GM19438 (cell line): ENCODE results near the gene NUSAP1.
"Not testable (repeated sequence)": the region's sequence is repeated elsewhere in the genome, so short reads cannot be mapped to it uniquely, and the experiment has no call there.

ENCODE experiments used
- ATAC-seq: cut with Tn5 transposase; IDR thresholded peaks from one replicate; pipeline ENCODE4 v1.9.1; 2021; ENCODE audit warnings: low read depth; ENCODE audit not compliant: unreplicated experiment

NUSAP1 gene, protein sequence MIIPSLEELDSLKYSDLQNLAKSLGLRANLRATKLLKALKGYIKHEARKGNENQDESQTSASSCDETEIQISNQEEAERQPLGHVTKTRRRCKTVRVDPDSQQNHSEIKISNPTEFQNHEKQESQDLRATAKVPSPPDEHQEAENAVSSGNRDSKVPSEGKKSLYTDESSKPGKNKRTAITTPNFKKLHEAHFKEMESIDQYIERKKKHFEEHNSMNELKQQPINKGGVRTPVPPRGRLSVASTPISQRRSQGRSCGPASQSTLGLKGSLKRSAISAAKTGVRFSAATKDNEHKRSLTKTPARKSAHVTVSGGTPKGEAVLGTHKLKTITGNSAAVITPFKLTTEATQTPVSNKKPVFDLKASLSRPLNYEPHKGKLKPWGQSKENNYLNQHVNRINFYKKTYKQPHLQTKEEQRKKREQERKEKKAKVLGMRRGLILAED

GRCh38 chr15:41332194-41333025 is at the start of gene NUSAP1, which contains the start of gene OIP5:
TSS of gene NUSAP1 (plus strand) at chr15:41332881. CDS start at chr15:41332958, 77 bp downstream.
TSS of gene OIP5 (minus strand) at chr15:41332591. CDS start at chr15:41332561, 30 bp downstream.
- ATAC-seq, result peak; percentile 83

GRCh38 chr15:41282980-41283652 is 49.6 kb upstream of the NUSAP1 start:
- ATAC-seq, result not testable (repeated sequence)

DNA sequence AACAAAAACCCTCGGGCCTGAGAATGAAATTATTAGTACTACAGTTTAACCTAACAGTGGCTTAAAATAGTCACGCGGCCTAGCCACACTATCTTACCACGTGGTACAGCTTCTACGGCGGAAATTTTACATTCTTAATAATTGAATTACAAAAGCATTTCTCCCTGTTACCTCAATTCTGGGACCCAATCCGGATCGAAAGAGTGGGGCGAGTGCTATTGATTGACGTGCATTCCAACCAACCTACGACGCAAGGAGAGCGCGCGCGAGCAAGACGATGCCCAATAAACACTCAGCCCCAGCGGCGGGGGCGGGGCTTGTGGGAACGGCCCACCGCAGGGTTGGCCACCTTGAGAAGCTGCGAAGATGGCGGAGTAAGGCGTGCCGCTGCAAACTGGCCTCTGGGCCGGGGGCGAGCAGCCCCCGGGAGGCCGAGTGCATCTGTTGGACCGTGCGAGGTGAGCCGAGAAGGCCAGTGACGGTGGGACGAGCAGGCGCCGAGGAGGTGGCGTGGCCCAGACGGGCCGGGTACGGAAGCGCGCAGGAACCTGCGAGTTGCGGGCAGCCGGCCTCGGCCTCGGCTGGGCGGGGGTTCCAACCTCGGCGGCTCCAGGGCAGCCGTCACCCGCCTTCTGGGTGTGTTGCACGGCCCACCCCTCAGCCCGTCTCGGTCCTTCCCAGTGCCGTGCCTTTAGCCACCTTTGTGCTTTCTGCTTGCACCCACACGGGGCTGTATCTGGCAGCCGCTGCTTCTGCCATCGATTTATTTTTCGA is 48.8 kb upstream of the NUSAP1 start:
- ATAC-seq, result peak; percentile 93

DNA sequence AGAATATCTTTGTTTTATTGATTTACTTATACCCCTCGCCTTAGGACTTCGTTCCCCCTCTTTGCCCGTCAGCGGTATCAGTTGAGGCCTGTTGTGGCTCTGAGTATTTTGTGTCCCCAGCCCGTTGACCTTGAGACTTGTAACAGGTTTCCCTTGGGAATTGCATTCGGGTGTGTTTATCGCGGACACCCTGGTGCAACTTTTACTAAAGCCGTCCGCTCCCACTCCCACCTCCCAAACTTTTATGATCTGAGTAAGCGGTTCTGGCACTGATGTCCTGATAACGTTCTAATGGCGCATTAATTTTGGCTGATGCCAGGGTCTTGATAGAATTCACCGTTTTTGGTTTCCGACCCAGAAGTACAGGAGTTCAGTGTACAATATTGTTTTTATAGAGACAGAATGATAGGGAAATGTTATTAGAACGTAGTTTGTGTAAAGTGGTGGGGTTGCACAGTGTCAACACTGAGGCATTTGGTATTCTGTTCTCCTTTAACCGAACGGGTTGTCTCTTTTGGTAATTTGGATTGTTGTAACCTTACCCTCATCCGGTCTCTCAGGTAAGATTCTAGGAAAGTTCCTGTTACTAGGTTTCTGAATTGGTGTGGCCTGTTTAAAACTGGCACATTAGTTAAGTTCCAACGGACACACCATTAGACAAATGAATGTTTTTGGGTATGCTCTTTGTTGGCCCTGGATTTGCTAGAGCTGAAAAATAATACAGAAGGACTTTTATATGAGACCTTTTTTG is 48.1 kb upstream of the NUSAP1 start:
- no peak for ATAC-seq

DNA sequence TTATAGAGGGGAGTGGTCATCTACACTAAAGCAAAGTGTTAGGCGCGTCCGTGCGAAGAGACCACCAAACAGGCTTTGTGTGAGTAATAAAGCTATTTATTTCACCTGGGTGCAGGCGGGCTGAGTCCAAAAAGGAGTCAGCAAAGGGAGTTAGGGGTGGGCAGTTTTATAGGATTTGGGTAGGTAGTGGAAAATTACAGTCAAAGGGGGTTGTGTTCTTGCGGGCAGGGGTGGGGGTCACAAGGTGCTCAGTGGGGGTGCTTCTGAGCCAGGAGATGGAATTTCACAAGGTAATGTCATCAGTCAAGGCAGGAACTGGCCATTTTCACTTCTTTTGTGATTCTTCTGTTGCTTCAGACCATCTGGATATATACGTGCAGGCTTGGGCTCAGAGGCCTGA is 47.4 kb upstream of the NUSAP1 start:
- ATAC-seq, result no peak

DNA sequence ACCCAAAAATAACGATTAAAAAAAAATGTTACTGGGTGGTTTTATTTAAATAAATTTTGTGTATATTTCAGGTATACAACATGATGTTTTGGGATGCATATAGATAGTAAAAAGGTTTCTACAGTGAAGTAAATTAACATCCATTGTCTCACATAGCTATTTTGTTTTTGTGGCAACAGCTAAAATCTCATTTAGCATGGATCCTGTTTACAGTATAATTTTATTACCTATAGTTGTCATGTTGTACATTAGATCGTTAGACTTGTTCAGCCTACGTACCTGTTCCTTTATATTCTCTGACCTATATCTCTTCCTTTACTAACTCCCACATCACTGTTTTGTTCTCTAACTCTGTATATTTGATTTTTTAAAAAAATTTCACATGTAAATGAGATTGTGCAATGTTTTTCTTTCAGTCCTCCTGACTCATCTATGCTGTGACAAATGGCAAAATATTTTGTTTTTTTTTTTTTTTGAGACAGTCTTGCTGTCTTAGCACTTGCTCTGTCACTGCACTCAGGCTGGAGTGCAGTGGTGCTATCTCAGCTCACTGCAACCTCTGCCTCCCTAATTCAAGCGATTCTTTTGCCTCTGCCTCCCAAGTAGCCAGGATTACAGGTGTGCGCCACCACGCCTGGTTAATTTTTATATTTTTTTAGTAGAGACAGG is 45.9 kb upstream of the NUSAP1 start:
- no peak for ATAC-seq

DNA sequence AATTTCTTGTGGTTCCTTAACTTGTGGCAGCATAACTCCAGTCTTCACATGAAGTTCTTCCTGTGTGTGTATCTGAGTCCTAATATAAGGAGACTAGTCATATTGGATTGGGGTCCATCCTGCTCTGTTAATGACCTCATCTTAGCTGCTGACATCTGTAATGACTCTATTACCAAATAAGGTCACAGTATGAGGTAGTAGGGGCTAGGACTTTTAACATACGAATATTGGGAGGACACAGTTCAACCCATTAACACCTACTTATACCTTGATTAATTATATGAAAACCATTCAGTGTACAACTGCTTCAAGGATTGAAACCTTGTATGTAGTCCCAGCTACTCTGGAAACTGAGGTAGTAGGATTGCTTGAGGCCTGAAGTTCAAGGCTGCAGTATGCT is 44.2 kb upstream of the NUSAP1 start:
- ATAC-seq, result no peak

- ATAC-seq, result no peak
Measured at GRCh38 chr15:41289953-41290352, 42.7 kb upstream of the NUSAP1 start.

GRCh38 chr15:41291065-41291631 is 41.5 kb upstream of the NUSAP1 start:
- no peak for ATAC-seq

GRCh38 chr15:41292521-41292920 is 40.2 kb upstream of the NUSAP1 start:
- ATAC-seq, result no peak

DNA sequence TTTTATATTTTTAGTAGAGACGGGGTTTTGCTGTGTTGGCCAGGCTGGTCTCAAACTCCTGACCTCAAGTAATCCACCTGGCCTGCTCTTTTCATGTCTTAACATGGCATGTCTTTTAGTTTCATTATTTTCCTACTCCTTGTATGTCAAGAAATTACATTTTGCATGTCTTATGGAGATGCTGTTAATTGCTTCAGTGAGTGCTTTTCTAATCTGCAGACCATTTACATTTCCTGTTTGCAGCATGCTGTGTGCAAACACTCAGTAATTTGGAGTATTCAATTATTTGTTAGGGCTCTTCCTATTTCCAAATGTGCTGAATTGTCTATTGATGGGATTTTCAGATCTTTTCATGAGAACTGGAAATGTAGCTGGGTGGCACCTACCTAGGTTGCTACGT is 31.5 kb upstream of the NUSAP1 start:
- not testable (repeated sequence) for ATAC-seq

DNA sequence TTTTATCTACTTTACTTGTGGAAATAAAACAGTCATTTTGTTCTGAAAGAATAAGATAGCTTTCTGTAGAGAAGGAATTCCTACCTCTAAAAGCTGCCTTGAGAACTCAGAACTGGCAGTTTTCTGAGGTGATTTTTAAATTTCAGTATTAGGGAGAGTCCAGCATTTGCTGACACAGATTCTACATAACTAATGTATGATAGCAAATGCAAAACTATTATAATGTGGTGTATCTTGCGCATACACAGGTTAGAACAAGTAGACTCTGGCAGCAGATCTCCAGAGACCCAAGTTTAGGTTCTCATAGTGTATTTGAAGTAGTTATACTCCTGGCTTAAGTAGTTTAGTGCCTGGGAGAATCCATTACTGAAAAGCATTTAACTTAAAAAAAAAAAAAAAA is 31.1 kb upstream of the NUSAP1 start:
- ATAC-seq, result no peak

- no peak for ATAC-seq
Measured at GRCh38 chr15:41304149-41304770, 28.4 kb upstream of the NUSAP1 start.

- no peak for ATAC-seq
Measured at GRCh38 chr15:41307679-41308078, 25.0 kb upstream of the NUSAP1 start.

DNA sequence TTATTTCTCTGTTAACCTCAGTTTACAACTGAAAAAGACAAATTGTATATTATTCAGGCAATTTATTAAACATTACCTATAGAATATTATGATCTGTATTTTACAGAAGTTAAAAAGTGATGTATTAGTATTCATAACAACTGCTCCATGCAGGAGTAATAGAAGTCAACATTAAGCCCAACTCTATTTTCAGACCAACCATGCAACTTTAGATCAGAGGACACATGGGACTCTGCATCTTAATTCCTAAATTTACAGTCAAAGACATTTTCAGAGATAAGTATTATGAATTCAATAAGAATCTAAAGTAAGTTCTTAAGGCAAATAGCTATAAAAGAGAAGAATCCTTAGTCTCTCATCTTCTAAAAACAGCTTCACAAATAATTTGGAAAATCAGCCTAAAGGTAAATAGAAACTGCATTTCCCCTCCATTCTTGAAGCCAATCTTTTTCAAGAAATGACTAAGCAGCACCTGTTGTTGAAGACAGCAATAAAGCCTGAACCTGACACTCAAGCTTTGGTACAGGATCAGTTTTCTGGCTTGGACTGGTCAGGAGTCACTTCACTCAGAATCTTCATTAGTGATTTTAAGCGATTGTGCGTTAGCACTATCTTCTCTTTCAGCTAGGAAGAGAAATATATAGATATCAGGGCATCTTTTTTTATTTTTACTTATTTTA is 23.3 kb upstream of the NUSAP1 start:
- ATAC-seq, result no peak

GRCh38 chr15:41320805-41321330 is 11.8 kb upstream of the NUSAP1 start:
- not testable (repeated sequence) for ATAC-seq

GRCh38 chr15:41323611-41324010 is 9.1 kb upstream of the NUSAP1 start:
- ATAC-seq, result no peak
